Tibial nerve (tissue), 3 donors: Measurements from ENCODE around the gene PRKAR1B.

Experiments used
- POLR2A ChIP-seq, 2 donors: fragments of 450-650 bp; IDR thresholded peaks; one replicate each; pipeline ENCODE4 v1.6.1; 2017; ENCODE audit warnings: antibody characterized with exemption in 2 of 2, mild to moderate bottlenecking in 2 of 2, moderate library complexity in 2 of 2
- TF ChIP-seq, protein P1 (sequence below), 5 experiments: fragments of 200-600 bp in 3 of 5; fragments of 450-650 bp in 2 of 5; sonication (generic) in 3 of 5; IDR thresholded peaks; one replicate each; pipeline ENCODE4 v1.5.1; 2016 to 2019; ENCODE audit warnings: antibody characterized with exemption in 5 of 5, mild to moderate bottlenecking in 3 of 5, moderate library complexity in 2 of 5

DNA sequence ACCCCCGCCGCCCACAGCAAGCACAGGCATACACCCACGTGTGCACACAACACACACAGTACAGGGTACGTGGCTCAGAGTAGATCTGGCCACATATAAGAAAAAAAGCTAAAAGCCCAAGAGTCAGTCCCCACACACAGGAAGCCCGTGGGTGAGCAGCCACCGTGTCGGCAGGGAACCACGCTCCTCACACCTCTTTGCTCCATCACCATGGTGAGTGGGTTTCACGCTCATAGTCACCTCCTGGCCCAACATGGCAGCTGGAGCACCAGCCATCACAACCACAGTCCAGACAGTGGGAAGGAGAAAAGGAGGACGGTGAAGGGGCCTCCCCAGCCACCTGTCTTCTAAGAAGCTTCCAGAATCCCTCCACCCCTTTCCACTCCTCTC, 131.5 kb downstream of the PRKAR1B start:
- TF ChIP-seq POLR2A (IDR thresholded peaks at IDR 0.05), result no peak
- TF ChIP-seq, protein P1, sequence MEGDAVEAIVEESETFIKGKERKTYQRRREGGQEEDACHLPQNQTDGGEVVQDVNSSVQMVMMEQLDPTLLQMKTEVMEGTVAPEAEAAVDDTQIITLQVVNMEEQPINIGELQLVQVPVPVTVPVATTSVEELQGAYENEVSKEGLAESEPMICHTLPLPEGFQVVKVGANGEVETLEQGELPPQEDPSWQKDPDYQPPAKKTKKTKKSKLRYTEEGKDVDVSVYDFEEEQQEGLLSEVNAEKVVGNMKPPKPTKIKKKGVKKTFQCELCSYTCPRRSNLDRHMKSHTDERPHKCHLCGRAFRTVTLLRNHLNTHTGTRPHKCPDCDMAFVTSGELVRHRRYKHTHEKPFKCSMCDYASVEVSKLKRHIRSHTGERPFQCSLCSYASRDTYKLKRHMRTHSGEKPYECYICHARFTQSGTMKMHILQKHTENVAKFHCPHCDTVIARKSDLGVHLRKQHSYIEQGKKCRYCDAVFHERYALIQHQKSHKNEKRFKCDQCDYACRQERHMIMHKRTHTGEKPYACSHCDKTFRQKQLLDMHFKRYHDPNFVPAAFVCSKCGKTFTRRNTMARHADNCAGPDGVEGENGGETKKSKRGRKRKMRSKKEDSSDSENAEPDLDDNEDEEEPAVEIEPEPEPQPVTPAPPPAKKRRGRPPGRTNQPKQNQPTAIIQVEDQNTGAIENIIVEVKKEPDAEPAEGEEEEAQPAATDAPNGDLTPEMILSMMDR (IDR thresholded peaks at IDR 0.05), result no peak
